SU-DHL-6 (cell line): ENCODE measurements around the gene BRD1.

Experiments
- H2AFZ ChIP-seq: fragments of 200-600 bp; sonication (generic); 2 replicates; pipeline ENCODE4 v1.6.1; 2014; ENCODE audit warnings: low read depth, mild to moderate bottlenecking, moderate library complexity, mixed read lengths, antibody characterized with exemption, low read length; ENCODE audit not compliant: severe bottlenecking
- H3F3A ChIP-seq: fragments of 200-600 bp; shearing (Covaris generic); 2 replicates; pipeline ENCODE4 v1.6.0; 2016; ENCODE audit warnings: antibody characterized with exemption, mild to moderate bottlenecking; ENCODE audit not compliant: insufficient read depth
- H3K27ac ChIP-seq: fragments of 200-600 bp; sonication (generic); 2 replicates; pipeline ENCODE4 v1.5.1; 2016; ENCODE audit warnings: low read depth, mild to moderate bottlenecking, low read length, moderate library complexity, mixed read lengths
- H3K27me3 ChIP-seq: fragments of 200-600 bp; sonication (generic), shearing (Covaris generic); 2 replicates; pipeline ENCODE4 v1.6.0; 2014; ENCODE audit warnings: mild to moderate bottlenecking, low read length
- H3K36me3 ChIP-seq: fragments of 200-600 bp; sonication (generic); 2 replicates; pipeline ENCODE4 v1.6.1; 2014; ENCODE audit warnings: mild to moderate bottlenecking, low read length, mixed read lengths
- H3K4me2 ChIP-seq: fragments of 300-600, 200-600 bp; shearing (Covaris generic), sonication (generic); 2 replicates; pipeline ENCODE4 v1.6.0; 2014; ENCODE audit warnings: low read length, low read depth, mild to moderate bottlenecking; ENCODE audit not compliant: poor library complexity, severe bottlenecking
- H3K4me3 ChIP-seq: fragments of 200-600 bp; sonication (generic); 2 replicates; pipeline ENCODE4 v1.5.1; 2014; ENCODE audit warnings: antibody characterized with exemption, low read length, mild to moderate bottlenecking, mixed read lengths; ENCODE audit not compliant: insufficient read depth, poor library complexity, severe bottlenecking
- H3K79me2 ChIP-seq: fragments of 200-600 bp; sonication (generic); 2 replicates; pipeline ENCODE4 v1.6.1; 2014; ENCODE audit warnings: mild to moderate bottlenecking, low read length, moderate library complexity; ENCODE audit not compliant: insufficient read depth
- H3K9ac ChIP-seq: fragments of 200-600 bp; sonication (generic); 2 replicates; pipeline ENCODE4 v1.7.0; 2014; ENCODE audit warnings: mild to moderate bottlenecking, low read length
- H3K9me2 ChIP-seq: fragments of 200-600 bp; sonication (generic); replicated peaks from 2 replicates; pipeline ENCODE4 v1.6.1; 2014; ENCODE audit warnings: low read length; ENCODE audit not compliant: insufficient read depth
- H3K9me3 ChIP-seq: fragments of 200-600 bp; sonication (generic); 2 replicates; pipeline ENCODE4 v1.6.1; 2014; ENCODE audit warnings: low read length, mixed read lengths; ENCODE audit not compliant: insufficient read depth
- H4K20me1 ChIP-seq: fragments of 200-600 bp; sonication (generic); 2 replicates; pipeline ENCODE4 v1.6.1; 2014; ENCODE audit warnings: low read depth, mild to moderate bottlenecking, antibody characterized with exemption, low read length, moderate library complexity, mixed read lengths
- EZH2phosphoT487 ChIP-seq: fragments of 200-600 bp; sonication (generic), shearing (Covaris generic); conservative IDR thresholded peaks from 2 replicates; pipeline ENCODE4 v1.6.1; 2018; ENCODE audit warnings: mild to moderate bottlenecking, antibody characterized with exemption, low read length, moderate library complexity, mixed read lengths
- TF ChIP-seq, protein P1 (sequence below): fragments of 200-600 bp; sonication (generic); IDR thresholded peaks from one replicate; pipeline ENCODE4 v1.5.1; 2017; ENCODE audit warnings: antibody characterized with exemption, mild to moderate bottlenecking, low read length, moderate library complexity; ENCODE audit not compliant: insufficient read depth, poor library complexity, severe bottlenecking

The BRD1 gene

DNA sequence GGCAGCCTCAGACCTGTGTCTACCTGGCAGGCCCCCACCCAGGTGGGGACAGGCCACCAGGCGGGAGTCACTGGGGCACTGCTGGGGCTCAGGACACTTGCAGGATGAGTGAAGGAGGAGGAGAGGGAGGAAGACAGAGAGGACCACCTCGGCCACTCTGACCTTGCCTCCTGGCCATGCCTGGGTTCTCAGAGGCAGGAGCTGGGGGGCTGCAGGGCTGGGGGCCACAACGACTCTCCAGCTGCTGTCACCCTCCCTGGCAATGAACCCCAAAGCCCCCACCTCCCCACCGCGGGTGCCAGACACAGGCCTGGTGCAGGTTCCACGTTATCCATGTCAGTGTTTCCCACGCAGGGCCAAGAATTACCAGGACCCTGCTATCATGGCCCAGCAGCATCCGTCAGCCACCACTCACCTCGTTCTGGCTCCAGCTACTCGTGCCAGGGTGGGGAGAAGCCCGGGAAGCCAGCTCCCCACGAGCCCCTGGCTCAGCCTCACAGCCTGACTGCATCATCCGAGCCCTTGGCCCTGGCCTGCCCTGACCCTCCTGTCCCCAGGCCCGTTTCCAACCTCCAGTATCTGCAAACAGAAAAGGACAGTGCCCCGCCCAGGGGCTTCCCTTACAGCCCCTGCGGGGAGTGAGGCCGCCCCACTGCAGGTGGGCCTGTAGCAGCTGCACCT lies 62.4 kb downstream of the BRD1 start:
- no peak overlapping the region for H3K27ac ChIP-seq
- no peaks in the 10 kb centered on the region for H3K36me3 ChIP-seq
- H3K9me2 ChIP-seq, result no peaks in the 10 kb centered on the region
- TF ChIP-seq, protein P1, sequence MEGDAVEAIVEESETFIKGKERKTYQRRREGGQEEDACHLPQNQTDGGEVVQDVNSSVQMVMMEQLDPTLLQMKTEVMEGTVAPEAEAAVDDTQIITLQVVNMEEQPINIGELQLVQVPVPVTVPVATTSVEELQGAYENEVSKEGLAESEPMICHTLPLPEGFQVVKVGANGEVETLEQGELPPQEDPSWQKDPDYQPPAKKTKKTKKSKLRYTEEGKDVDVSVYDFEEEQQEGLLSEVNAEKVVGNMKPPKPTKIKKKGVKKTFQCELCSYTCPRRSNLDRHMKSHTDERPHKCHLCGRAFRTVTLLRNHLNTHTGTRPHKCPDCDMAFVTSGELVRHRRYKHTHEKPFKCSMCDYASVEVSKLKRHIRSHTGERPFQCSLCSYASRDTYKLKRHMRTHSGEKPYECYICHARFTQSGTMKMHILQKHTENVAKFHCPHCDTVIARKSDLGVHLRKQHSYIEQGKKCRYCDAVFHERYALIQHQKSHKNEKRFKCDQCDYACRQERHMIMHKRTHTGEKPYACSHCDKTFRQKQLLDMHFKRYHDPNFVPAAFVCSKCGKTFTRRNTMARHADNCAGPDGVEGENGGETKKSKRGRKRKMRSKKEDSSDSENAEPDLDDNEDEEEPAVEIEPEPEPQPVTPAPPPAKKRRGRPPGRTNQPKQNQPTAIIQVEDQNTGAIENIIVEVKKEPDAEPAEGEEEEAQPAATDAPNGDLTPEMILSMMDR, result no peak
- TF ChIP-seq EZH2phosphoT487, result no peak
- H2AFZ ChIP-seq, result no peak overlapping the region
- H3K9me3 ChIP-seq, result peaks cover 5% of the 10 kb centered on the region; the same call in 1 of the 2 replicates
- H3K27me3 ChIP-seq, result no peaks in the 10 kb centered on the region
- no peaks in the 10 kb centered on the region for H4K20me1 ChIP-seq
- no peaks in the 10 kb centered on the region for H3K79me2 ChIP-seq
- no peak overlapping the region for H3K9ac ChIP-seq
- H3K4me3 ChIP-seq, result no peak overlapping the region
- H3K4me2 ChIP-seq, result no peak overlapping the region
- H3F3A ChIP-seq, result peaks cover 15% of the 10 kb centered on the region

DNA sequence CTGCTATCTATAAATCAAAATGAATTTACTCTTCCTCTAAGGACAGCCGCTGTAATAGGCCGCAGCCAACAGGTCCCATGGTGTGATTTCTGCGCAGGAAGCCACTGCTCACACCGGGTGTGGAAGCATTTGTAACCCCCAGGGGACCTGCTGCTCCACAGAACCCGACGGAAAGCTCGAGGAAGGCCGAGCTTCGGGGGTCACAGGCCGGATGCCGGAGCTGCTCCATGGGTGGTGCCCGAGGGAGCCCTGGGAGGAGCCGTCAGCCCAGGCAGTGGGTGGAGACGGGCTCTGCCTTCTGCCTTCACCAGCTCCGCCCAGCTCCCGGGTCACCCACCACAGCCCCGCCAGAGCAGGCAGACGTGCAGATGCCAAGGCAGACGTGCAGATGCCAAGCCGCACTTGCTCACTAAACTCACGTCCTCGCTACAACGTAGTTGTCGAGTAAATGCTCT lies 63.5 kb downstream of the BRD1 start:
- H3K9ac ChIP-seq, result no peak overlapping the region
- TF ChIP-seq, protein P1, result no peak
- TF ChIP-seq EZH2phosphoT487, result no peak
- H3K4me3 ChIP-seq, result no peak overlapping the region
- H3K79me2 ChIP-seq, result no peaks in the 10 kb centered on the region
- no peaks in the 10 kb centered on the region for H3K36me3 ChIP-seq
- H3F3A ChIP-seq, result peaks cover 16% of the 10 kb centered on the region
- peaks cover 5% of the 10 kb centered on the region; the same call in 1 of the 2 replicates for H3K9me3 ChIP-seq
- H3K27me3 ChIP-seq, result no peaks in the 10 kb centered on the region
- no peak overlapping the region for H2AFZ ChIP-seq
- no peak overlapping the region for H3K4me2 ChIP-seq
- H3K9me2 ChIP-seq, result no peaks in the 10 kb centered on the region
- H4K20me1 ChIP-seq, result no peaks in the 10 kb centered on the region
- H3K27ac ChIP-seq, result no peak overlapping the region

DNA sequence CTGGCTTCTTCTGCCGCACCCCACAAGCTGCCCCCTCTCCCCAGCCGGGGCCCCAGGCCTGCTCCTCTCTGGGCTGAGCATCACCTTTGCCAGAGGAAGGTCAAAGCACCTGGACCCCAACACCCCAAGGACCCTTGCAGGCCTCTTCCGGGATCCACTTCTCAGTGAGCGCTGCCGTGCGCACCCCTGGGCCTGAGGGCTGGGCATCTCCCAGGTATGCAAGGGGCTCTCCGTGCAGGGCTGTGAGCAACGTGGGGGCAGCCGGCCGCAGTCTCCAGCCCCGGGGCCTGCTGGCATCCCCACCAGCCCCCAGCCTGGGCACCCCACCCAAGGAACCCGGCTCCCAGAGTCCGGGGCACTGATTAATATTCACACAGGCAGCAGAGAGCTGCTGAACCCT lies 64.0 kb downstream of the BRD1 start:
- Histone ChIP-seq H4K20me1 (no peaks in the 10 kb centered on the region), H3K27me3 (no peaks in the 10 kb centered on the region), H3K9me2 (no peaks in the 10 kb centered on the region), H3K79me2 (no peaks in the 10 kb centered on the region), H3K4me2 (no peak overlapping the region), H3F3A (peaks cover 16% of the 10 kb centered on the region), H3K27ac (no peak overlapping the region), H3K4me3 (no peak overlapping the region), H3K36me3 (no peaks in the 10 kb centered on the region), H3K9ac (no peak overlapping the region), H3K9me3 (peaks cover 5% of the 10 kb centered on the region; the same call in 1 of the 2 replicates), H2AFZ (no peak overlapping the region)
- TF ChIP-seq, protein P1, result no peak
- no peak for TF ChIP-seq EZH2phosphoT487
